GM23338 (cell line): ENCODE results near the gene CACNA1D. TPM values are rescaled to one million over a fixed set of nuclear protein-coding genes. Genes with fewer than 3 reads are reported as not detected.

Experiments
- ATAC-seq: fragments of 200-7000 bp; cut with Tn5 transposase; 3 replicates; pipeline ENCODE4 v1.9.1; 2020
- DNase-seq: peaks from one replicate; pipeline ENCODE4 v3.0.0-alpha.2; 2015; ENCODE audit warnings: low spot score
- H2AFZ ChIP-seq: fragments of 200-600 bp; sonication (generic); 2 replicates; pipeline ENCODE4 v1.8.0; 2016; ENCODE audit warnings: antibody characterized with exemption, mild to moderate bottlenecking, moderate library complexity
- H3F3A ChIP-seq: fragments of 200-600 bp; sonication (generic); replicated peaks from 2 replicates; pipeline ENCODE4 v1.8.0; 2017; ENCODE audit warnings: antibody characterized with exemption, mixed run types, low read depth
- H3K27ac ChIP-seq: fragments of 200-600 bp; sonication (generic); 2 replicates; pipeline ENCODE4 v1.6.1; 2016; ENCODE audit warnings: low read depth
- H3K27me3 ChIP-seq: fragments of 200-600 bp; sonication (generic); 2 replicates; pipeline ENCODE4 v1.8.0; 2016; ENCODE audit warnings: mild to moderate bottlenecking, mixed run types, moderate library complexity; ENCODE audit not compliant: insufficient read depth
- H3K36me3 ChIP-seq: fragments of 200-600 bp; sonication (generic); 2 replicates; pipeline ENCODE4 v1.8.0; 2016; ENCODE audit warnings: mild to moderate bottlenecking; ENCODE audit not compliant: insufficient read depth
- H3K4me1 ChIP-seq: fragments of 200-600 bp; sonication (generic); 2 replicates; pipeline ENCODE4 v1.8.0; 2016; ENCODE audit warnings: mild to moderate bottlenecking, moderate library complexity; ENCODE audit not compliant: insufficient read depth
- H3K4me2 ChIP-seq: fragments of 200-600 bp; sonication (generic); 2 replicates; pipeline ENCODE4 v1.7.1; 2017; ENCODE audit warnings: mixed run types
- H3K4me3 ChIP-seq: fragments of 200-600 bp; sonication (generic); 2 replicates; pipeline ENCODE4 v1.6.1; 2016; ENCODE audit warnings: mixed run types
- H3K79me2 ChIP-seq: fragments of 200-600 bp; sonication (generic); replicated peaks from 2 replicates; pipeline ENCODE4 v1.8.0; 2017; ENCODE audit warnings: mild to moderate bottlenecking; ENCODE audit not compliant: insufficient read depth
- H3K9me2 ChIP-seq: fragments of 200-600 bp; sonication (generic); 2 replicates; pipeline ENCODE4 v1.8.0; 2017; ENCODE audit not compliant: insufficient read depth
- H4K20me1 ChIP-seq: fragments of 200-600 bp; sonication (generic); replicated peaks from 2 replicates; pipeline ENCODE4 v1.8.0; 2017; ENCODE audit warnings: mild to moderate bottlenecking; ENCODE audit not compliant: insufficient read depth
- H3K27ac Mint-ChIP-seq: 2 replicates; pipeline ENCODE4 v1.8.0; 2020; ENCODE audit warnings: inconsistent platforms, mild to moderate bottlenecking, moderate library complexity, mixed read lengths
- H3K27me3 Mint-ChIP-seq: 3 replicates; pipeline ENCODE4 v1.8.0; 2022; ENCODE audit warnings: low read depth, mild to moderate bottlenecking, moderate library complexity, mixed read lengths, inconsistent platforms; ENCODE audit not compliant: insufficient read depth, poor library complexity
- H3K36me3 Mint-ChIP-seq: 3 replicates; pipeline ENCODE4 v1.8.0; 2021; ENCODE audit warnings: low read depth, mild to moderate bottlenecking, inconsistent platforms, moderate library complexity, mixed read lengths
- H3K4me1 Mint-ChIP-seq: 3 replicates; pipeline ENCODE4 v1.8.0; 2020; ENCODE audit warnings: mild to moderate bottlenecking, inconsistent platforms, mixed read lengths
- H3K4me3 Mint-ChIP-seq: 3 replicates; pipeline ENCODE4 v1.8.0; 2021; ENCODE audit warnings: moderate library complexity, mild to moderate bottlenecking, inconsistent platforms, mixed read lengths
- H3K9me3 Mint-ChIP-seq: 3 replicates; pipeline ENCODE4 v1.8.0; 2020; ENCODE audit warnings: moderate library complexity, mild to moderate bottlenecking, inconsistent platforms, mixed read lengths
- EZH2 ChIP-seq: fragments of 200-600 bp; sonication (generic); IDR thresholded peaks from one replicate; pipeline ENCODE4 v1.8.0; 2017; ENCODE audit warnings: antibody characterized with exemption, mild to moderate bottlenecking, low read depth; ENCODE audit not compliant: unreplicated experiment
- EZH2phosphoT487 ChIP-seq: fragments of 200-600 bp; sonication (generic); IDR thresholded peaks from one replicate; pipeline ENCODE4 v1.8.1; 2018; ENCODE audit warnings: antibody characterized with exemption; ENCODE audit not compliant: unreplicated experiment
- JUNB ChIP-seq: IDR thresholded peaks from one replicate; pipeline ENCODE4 v1.6.1; 2016; ENCODE audit warnings: antibody characterized with exemption; ENCODE audit not compliant: unreplicated experiment
- NANOG ChIP-seq: IDR thresholded peaks from 2 replicates; pipeline ENCODE4 v1.6.1; 2016; ENCODE audit warnings: antibody characterized with exemption, borderline replicate concordance
- STAT1 ChIP-seq: IDR thresholded peaks from one replicate; pipeline ENCODE4 v1.6.1; 2016; ENCODE audit warnings: antibody characterized with exemption; ENCODE audit not compliant: unreplicated experiment
- ZNF114 ChIP-seq: fragments of 250-450 bp; sonication (Bioruptor Pico); IDR thresholded peaks from 2 replicates; pipeline ENCODE4 v1.5.0; 2020; ENCODE audit warnings: mild to moderate bottlenecking, moderate library complexity
- polyA plus RNA-seq: library from polyadenylated mRNA; unstranded; fragments of >200 nt; fragmentation: Nextera tagmentation; extraction: Ambion mirVana; gene quantifications from 2 replicates; pipeline ENCODE4 v1.2.1, GENCODE V29; 2016
- total RNA-seq: library from RNA; depleted of rRNA; stranded (reverse); fragments of >200 nt; shearing (Covaris generic); gene quantifications from 2 replicates; pipeline ENCODE4 v1.2.3, GENCODE V29; 2014
- TF ChIP-seq, protein P1 (sequence below): IDR thresholded peaks from 2 replicates; pipeline ENCODE4 v1.6.1; 2016; ENCODE audit warnings: antibody characterized with exemption
- TF ChIP-seq, protein P2 (sequence below), 2 experiments: fragments of 200-600 bp in 1 of 2; sonication (generic) in 1 of 2; conservative IDR thresholded peaks; 2 replicates each; pipeline versions ENCODE4 v1.5.1 to v1.6.1; 2016 to 2017; ENCODE audit warnings: antibody characterized with exemption in 2 of 2, low read depth in 2 of 2, mild to moderate bottlenecking in 2 of 2, moderate library complexity in 1 of 2
- TF ChIP-seq, protein P3 (sequence below): fragments of 250-450 bp; sonication (Bioruptor Pico); IDR thresholded peaks from 2 replicates; pipeline ENCODE4 v1.5.0; 2020; ENCODE audit warnings: mild to moderate bottlenecking, moderate library complexity
- TF ChIP-seq, protein P4 (sequence below): IDR thresholded peaks from one replicate; pipeline ENCODE4 v1.6.1; 2018; ENCODE audit warnings: antibody characterized with exemption; ENCODE audit not compliant: unreplicated experiment

The CACNA1D gene
- total and polyA plus RNA-seq, 2 experiments from 2014 or later = 1.7 to 1.8 TPM

DNA sequence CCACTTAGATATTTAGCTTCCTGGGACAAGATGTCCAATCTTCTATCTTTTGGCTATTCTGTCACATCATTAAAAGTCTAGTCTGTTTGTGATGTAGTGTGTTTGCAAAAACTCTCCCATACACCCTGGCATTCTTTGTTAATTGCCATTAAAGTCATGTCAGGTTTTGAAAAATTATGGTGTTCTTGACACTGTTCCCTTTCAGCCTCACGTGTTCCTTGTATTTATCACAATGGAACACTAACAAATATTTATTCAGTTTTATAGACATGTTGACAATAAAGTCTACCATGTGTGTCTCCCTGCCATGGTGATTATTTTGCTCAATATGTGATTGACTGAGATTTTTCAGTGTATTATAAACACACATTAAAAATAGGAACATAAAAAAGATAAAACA is 9.4 kb upstream of the CACNA1D start (continued):
- TF ChIP-seq, protein P1, sequence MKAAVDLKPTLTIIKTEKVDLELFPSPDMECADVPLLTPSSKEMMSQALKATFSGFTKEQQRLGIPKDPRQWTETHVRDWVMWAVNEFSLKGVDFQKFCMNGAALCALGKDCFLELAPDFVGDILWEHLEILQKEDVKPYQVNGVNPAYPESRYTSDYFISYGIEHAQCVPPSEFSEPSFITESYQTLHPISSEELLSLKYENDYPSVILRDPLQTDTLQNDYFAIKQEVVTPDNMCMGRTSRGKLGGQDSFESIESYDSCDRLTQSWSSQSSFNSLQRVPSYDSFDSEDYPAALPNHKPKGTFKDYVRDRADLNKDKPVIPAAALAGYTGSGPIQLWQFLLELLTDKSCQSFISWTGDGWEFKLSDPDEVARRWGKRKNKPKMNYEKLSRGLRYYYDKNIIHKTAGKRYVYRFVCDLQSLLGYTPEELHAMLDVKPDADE = no peak
- TF ChIP-seq NANOG (no peak), EZH2phosphoT487 (no peak)

DNA sequence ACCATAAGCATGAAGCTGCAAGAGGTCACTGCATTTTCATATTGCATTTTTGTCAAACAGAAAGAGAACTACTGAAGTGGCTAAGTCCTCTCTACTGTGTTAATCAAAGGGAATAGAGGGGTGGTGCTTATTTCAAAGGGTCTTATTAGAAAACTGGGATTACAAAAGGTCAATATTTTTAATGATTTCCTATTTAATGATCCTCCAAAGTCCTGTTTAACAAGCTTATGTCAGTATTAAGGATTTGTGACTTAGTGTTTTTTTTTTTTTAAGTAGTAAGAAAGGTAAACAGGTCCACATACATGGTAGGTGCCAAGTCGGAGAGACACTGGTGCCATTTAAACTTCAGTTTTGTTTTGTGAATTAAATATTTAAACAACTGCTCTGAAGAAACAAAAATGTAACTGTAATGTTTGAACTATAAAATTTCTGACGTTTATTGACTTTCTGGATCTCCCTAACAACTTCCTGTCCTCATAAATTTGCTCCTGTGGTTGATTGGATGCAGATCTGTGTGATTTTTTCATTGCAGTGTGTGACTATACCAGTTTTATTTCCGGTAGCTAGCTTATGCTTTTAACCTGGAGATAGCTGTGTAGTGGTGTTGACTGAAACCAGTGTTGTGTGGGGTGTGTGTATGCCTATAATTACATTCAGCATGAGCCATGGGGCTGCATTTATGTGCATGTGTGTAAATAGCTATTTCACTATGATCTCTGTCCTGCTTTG is 8.6 kb upstream of the CACNA1D start:
- H3K9me3 Mint-ChIP-seq = no peaks in the 10 kb centered on the region
- H4K20me1 ChIP-seq = no peaks in the 10 kb centered on the region
- no peaks in the 10 kb centered on the region for H3K79me2 ChIP-seq
- no peak overlapping the region for H3K27ac ChIP-seq
- H3K4me3 Mint-ChIP-seq = no peak overlapping the region
- no peak overlapping the region for H3K4me3 ChIP-seq
- peaks cover 4% of the 10 kb centered on the region; the same call in 2 of the 3 replicates for H3K4me1 Mint-ChIP-seq
- H3K9me2 ChIP-seq = peaks cover 6% of the 10 kb centered on the region; the same call in 1 of the 2 replicates
- H3K4me1 ChIP-seq = no peaks in the 10 kb centered on the region
- H3K27ac Mint-ChIP-seq = no peak overlapping the region
- no peak overlapping the region for H3K4me2 ChIP-seq
- no peaks in the 10 kb centered on the region for H3K36me3 ChIP-seq
- ATAC-seq (no peak), DNase-seq (no peak)
- H2AFZ ChIP-seq = no peak overlapping the region
- H3F3A ChIP-seq = no peaks in the 10 kb centered on the region
- H3K36me3 Mint-ChIP-seq = no peaks in the 10 kb centered on the region
- H3K27me3 Mint-ChIP-seq = peaks cover 3% of the 10 kb centered on the region
- peaks cover 5% of the 10 kb centered on the region; the same call in 1 of the 2 replicates for H3K27me3 ChIP-seq
- TF ChIP-seq, protein P2, sequence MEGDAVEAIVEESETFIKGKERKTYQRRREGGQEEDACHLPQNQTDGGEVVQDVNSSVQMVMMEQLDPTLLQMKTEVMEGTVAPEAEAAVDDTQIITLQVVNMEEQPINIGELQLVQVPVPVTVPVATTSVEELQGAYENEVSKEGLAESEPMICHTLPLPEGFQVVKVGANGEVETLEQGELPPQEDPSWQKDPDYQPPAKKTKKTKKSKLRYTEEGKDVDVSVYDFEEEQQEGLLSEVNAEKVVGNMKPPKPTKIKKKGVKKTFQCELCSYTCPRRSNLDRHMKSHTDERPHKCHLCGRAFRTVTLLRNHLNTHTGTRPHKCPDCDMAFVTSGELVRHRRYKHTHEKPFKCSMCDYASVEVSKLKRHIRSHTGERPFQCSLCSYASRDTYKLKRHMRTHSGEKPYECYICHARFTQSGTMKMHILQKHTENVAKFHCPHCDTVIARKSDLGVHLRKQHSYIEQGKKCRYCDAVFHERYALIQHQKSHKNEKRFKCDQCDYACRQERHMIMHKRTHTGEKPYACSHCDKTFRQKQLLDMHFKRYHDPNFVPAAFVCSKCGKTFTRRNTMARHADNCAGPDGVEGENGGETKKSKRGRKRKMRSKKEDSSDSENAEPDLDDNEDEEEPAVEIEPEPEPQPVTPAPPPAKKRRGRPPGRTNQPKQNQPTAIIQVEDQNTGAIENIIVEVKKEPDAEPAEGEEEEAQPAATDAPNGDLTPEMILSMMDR (conservative IDR thresholded peaks at IDR 0.05; ENCODE audit: low read depth in 2 of 2) = no peak
- TF ChIP-seq, protein P3, sequence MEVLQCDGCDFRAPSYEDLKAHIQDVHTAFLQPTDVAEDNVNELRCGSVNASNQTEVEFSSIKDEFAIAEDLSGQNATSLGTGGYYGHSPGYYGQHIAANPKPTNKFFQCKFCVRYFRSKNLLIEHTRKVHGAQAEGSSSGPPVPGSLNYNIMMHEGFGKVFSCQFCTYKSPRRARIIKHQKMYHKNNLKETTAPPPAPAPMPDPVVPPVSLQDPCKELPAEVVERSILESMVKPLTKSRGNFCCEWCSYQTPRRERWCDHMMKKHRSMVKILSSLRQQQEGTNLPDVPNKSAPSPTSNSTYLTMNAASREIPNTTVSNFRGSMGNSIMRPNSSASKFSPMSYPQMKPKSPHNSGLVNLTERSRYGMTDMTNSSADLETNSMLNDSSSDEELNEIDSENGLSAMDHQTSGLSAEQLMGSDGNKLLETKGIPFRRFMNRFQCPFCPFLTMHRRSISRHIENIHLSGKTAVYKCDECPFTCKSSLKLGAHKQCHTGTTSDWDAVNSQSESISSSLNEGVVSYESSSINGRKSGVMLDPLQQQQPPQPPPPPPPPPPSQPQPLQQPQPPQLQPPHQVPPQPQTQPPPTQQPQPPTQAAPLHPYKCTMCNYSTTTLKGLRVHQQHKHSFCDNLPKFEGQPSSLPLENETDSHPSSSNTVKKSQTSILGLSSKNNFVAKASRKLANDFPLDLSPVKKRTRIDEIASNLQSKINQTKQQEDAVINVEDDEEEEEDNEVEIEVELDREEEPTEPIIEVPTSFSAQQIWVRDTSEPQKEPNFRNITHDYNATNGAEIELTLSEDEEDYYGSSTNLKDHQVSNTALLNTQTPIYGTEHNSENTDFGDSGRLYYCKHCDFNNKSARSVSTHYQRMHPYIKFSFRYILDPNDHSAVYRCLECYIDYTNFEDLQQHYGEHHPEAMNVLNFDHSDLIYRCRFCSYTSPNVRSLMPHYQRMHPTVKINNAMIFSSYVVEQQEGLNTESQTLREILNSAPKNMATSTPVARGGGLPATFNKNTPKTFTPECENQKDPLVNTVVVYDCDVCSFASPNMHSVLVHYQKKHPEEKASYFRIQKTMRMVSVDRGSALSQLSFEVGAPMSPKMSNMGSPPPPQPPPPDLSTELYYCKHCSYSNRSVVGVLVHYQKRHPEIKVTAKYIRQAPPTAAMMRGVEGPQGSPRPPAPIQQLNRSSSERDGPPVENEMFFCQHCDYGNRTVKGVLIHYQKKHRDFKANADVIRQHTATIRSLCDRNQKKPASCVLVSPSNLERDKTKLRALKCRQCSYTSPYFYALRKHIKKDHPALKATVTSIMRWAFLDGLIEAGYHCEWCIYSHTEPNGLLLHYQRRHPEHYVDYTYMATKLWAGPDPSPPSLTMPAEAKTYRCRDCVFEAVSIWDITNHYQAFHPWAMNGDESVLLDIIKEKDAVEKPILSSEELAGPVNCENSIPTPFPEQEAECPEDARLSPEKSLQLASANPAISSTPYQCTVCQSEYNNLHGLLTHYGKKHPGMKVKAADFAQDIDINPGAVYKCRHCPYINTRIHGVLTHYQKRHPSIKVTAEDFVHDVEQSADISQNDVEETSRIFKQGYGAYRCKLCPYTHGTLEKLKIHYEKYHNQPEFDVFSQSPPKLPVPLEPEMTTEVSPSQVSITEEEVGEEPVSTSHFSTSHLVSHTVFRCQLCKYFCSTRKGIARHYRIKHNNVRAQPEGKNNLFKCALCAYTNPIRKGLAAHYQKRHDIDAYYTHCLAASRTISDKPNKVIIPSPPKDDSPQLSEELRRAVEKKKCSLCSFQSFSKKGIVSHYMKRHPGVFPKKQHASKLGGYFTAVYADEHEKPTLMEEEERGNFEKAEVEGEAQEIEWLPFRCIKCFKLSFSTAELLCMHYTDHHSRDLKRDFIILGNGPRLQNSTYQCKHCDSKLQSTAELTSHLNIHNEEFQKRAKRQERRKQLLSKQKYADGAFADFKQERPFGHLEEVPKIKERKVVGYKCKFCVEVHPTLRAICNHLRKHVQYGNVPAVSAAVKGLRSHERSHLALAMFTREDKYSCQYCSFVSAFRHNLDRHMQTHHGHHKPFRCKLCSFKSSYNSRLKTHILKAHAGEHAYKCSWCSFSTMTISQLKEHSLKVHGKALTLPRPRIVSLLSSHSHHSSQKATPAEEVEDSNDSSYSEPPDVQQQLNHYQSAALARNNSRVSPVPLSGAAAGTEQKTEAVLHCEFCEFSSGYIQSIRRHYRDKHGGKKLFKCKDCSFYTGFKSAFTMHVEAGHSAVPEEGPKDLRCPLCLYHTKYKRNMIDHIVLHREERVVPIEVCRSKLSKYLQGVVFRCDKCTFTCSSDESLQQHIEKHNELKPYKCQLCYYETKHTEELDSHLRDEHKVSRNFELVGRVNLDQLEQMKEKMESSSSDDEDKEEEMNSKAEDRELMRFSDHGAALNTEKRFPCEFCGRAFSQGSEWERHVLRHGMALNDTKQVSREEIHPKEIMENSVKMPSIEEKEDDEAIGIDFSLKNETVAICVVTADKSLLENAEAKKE (CRISPR knock-in tag) = no peak
- TF ChIP-seq JUNB (no peak), EZH2 (no peak), NANOG (no peak), STAT1 (no peak), ZNF114 (no peak)
- TF ChIP-seq, protein P4, sequence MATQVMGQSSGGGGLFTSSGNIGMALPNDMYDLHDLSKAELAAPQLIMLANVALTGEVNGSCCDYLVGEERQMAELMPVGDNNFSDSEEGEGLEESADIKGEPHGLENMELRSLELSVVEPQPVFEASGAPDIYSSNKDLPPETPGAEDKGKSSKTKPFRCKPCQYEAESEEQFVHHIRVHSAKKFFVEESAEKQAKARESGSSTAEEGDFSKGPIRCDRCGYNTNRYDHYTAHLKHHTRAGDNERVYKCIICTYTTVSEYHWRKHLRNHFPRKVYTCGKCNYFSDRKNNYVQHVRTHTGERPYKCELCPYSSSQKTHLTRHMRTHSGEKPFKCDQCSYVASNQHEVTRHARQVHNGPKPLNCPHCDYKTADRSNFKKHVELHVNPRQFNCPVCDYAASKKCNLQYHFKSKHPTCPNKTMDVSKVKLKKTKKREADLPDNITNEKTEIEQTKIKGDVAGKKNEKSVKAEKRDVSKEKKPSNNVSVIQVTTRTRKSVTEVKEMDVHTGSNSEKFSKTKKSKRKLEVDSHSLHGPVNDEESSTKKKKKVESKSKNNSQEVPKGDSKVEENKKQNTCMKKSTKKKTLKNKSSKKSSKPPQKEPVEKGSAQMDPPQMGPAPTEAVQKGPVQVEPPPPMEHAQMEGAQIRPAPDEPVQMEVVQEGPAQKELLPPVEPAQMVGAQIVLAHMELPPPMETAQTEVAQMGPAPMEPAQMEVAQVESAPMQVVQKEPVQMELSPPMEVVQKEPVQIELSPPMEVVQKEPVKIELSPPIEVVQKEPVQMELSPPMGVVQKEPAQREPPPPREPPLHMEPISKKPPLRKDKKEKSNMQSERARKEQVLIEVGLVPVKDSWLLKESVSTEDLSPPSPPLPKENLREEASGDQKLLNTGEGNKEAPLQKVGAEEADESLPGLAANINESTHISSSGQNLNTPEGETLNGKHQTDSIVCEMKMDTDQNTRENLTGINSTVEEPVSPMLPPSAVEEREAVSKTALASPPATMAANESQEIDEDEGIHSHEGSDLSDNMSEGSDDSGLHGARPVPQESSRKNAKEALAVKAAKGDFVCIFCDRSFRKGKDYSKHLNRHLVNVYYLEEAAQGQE = no peak
- TF ChIP-seq, protein P1 = no peak
